ENCODE data around the gene RPTOR.

The RPTOR gene

GRCh38 chr17:80527016-80527645 is 17.5 kb upstream of the RPTOR start:
- no peak; the same call in 2 of the 3 replicates for ATAC-seq
- TF ChIP-seq OSR1 (CRISPR knock-in tag; IDR thresholded peaks at IDR 0.05): no peak
- TF ChIP-seq SNAI2 (CRISPR knock-in tag; IDR thresholded peaks at IDR 0.05): no peak
- TF ChIP-seq PATZ1 (CRISPR knock-in tag; IDR thresholded peaks at IDR 0.05; ENCODE audit: borderline replicate concordance): no peak
- no peak for TF ChIP-seq CSRNP3 (CRISPR knock-in tag; IDR thresholded peaks at IDR 0.05)
- no peak for TF ChIP-seq ZC3H10 (CRISPR knock-in tag; IDR thresholded peaks at IDR 0.05)
- no peak for TF ChIP-seq POU6F1 (CRISPR knock-in tag; IDR thresholded peaks at IDR 0.05; ENCODE audit: borderline replicate concordance, low read depth)
- TF ChIP-seq ISL1 (CRISPR knock-in tag; IDR thresholded peaks at IDR 0.05): no peak
- no peak for TF ChIP-seq ARNTL (CRISPR knock-in tag; IDR thresholded peaks at IDR 0.05; ENCODE audit: borderline replicate concordance, low read depth)
- TF ChIP-seq TCF4 (CRISPR knock-in tag; IDR thresholded peaks at IDR 0.05; ENCODE audit: borderline replicate concordance): no peak
- no peak for TF ChIP-seq ZNF565 (CRISPR knock-in tag; conservative IDR thresholded peaks at IDR 0.05; ENCODE audit: low read depth)
- TF ChIP-seq PPARA (CRISPR knock-in tag; IDR thresholded peaks at IDR 0.05; ENCODE audit: borderline replicate concordance): no peak
- no peak for TF ChIP-seq CSDC2 (CRISPR knock-in tag; IDR thresholded peaks at IDR 0.05)
- TF ChIP-seq TOX (CRISPR knock-in tag; IDR thresholded peaks at IDR 0.05; ENCODE audit: borderline replicate concordance): no peak
- no peak for TF ChIP-seq ESRRG (CRISPR knock-in tag; IDR thresholded peaks at IDR 0.05)
- TF ChIP-seq CREB5 (CRISPR knock-in tag; IDR thresholded peaks at IDR 0.05; ENCODE audit: low read depth): no peak

GRCh38 chr17:80528536-80528935 is 16.1 kb upstream of the RPTOR start:
- no peak for ATAC-seq
- TF ChIP-seq ZFP3 (CRISPR knock-in tag; IDR thresholded peaks at IDR 0.05): no peak
- no peak for TF ChIP-seq SNAI2 (CRISPR knock-in tag; IDR thresholded peaks at IDR 0.05)
- no peak for TF ChIP-seq ZNF8 (CRISPR knock-in tag; IDR thresholded peaks at IDR 0.05)
- no peak for TF ChIP-seq ZC3H10 (CRISPR knock-in tag; IDR thresholded peaks at IDR 0.05)
- no peak for TF ChIP-seq CREB5 (CRISPR knock-in tag; IDR thresholded peaks at IDR 0.05; ENCODE audit: low read depth)
- TF ChIP-seq CSRNP3 (CRISPR knock-in tag; IDR thresholded peaks at IDR 0.05): no peak
- no peak for TF ChIP-seq OSR1 (CRISPR knock-in tag; IDR thresholded peaks at IDR 0.05)
- TF ChIP-seq GLIS3 (CRISPR knock-in tag; IDR thresholded peaks at IDR 0.05): no peak
- no peak for TF ChIP-seq ZFP30 (CRISPR knock-in tag; IDR thresholded peaks at IDR 0.05)
- no peak for TF ChIP-seq PPARA (CRISPR knock-in tag; IDR thresholded peaks at IDR 0.05; ENCODE audit: borderline replicate concordance)
- TF ChIP-seq TOX (CRISPR knock-in tag; IDR thresholded peaks at IDR 0.05; ENCODE audit: borderline replicate concordance): no peak
- no peak for TF ChIP-seq ARNTL (CRISPR knock-in tag; IDR thresholded peaks at IDR 0.05; ENCODE audit: borderline replicate concordance, low read depth)
- TF ChIP-seq ZNF70 (CRISPR knock-in tag; IDR thresholded peaks at IDR 0.05): no peak
- TF ChIP-seq TCF4 (CRISPR knock-in tag; IDR thresholded peaks at IDR 0.05; ENCODE audit: borderline replicate concordance): no peak
- TF ChIP-seq CSDC2 (CRISPR knock-in tag; IDR thresholded peaks at IDR 0.05): no peak

Data from SK-N-SH treated with all-trans-retinoic acid at 6 μM for 48 hours (cell line).